Activated CD8-positive, alpha-beta memory T cell treated with anti-CD3 and anti-CD28 coated beads, Interleukin-2, amount 50 U/mL, for 24 hours (primary cell): Measurements from ENCODE around the gene ADGRB3.
"Not testable (repeated sequence)": the region's sequence is repeated elsewhere in the genome, so short reads cannot be mapped to it uniquely, and the experiment has no call there.

ENCODE experiments used
- DNase-seq: peaks from one replicate; pipeline ENCODE4 v3.0.0-alpha.2; 2020; ENCODE audit errors: extremely low read depth

The ADGRB3 gene

GRCh38 chr6:68941345-68941744, 306.3 kb downstream of the ADGRB3 start:
- no peak for DNase-seq

GRCh38 chr6:68947721-68948120, 312.6 kb downstream of the ADGRB3 start:
- no peak for DNase-seq

GRCh38 chr6:68951270-68951669, 316.2 kb downstream of the ADGRB3 start:
- DNase-seq = no peak

GRCh38 chr6:68958327-68958726, 323.2 kb downstream of the ADGRB3 start:
- DNase-seq = no peak

DNA sequence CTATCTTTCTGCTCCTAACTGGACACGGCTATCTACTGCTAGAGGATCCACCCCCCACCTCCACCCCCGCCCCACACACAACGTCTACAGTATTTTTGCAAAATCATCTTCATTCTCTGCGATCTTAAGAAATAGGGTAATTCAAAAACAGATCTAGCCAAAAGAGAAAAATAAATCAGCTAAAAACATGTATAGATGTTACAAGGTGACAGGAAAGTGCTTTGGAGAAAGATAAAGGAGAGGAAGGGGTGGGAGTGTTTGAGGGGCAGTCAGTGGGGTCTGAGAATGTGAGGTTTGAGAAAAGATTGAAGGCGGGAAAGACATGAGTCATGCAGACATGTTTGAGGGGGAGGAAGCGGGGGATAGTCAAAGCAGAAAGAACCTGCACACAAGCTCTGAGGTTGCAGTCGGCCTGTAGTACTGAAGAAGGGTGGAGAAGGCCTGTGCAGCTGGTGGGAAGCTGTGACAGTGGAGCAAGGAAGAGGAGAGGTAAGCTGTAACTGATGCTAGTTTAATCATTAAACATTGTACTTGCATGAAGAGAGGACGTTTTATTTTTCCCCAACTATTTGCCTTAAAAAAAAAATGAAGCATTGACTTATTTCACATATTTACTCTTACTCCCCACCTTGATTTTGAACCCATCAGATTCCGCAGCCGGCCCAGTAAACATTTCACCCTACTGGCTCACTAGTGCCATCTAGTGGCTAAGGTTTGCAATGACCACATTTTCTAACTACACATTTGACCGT, 332.6 kb downstream of the ADGRB3 start:
- peak; percentile 2 for DNase-seq

DNA sequence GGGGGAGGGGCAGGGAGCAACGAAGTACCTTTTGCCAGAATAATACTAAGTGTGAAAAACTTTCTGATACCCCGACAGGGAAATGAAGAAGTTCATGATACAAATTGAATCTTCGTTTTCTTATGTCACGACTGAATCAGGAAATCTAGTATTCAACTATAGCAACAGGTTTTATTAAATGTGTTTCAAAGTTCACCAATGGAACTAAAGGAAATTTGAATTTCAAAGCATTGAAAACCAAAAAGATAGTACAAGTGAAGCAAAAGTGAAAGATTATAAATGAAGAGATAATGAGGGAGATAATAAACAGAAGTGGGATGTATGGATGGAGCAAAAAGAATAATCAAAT, 333.2 kb downstream of the ADGRB3 start:
- no peak for DNase-seq

GRCh38 chr6:68973066-68973465, 338.0 kb downstream of the ADGRB3 start:
- no peak for DNase-seq

DNA sequence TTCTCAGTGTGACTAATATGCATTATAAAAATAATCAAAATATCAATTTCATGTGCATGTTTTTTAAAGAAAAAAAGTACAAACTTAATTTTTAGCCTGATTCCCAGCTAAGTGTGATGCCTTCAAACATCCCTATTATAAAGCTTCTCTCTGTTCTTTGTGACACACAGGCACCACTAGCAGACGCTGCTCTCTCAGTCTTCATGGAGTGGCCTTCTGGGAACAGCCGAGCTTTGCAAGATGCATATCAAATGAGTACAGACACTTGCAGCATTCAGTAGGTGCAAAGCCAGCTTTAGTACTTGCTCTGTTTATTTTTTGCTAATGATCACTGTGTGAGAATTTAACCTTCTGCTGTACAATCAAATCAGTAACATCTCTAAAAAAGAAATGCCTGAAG, 340.0 kb downstream of the ADGRB3 start:
- no peak for DNase-seq

DNA sequence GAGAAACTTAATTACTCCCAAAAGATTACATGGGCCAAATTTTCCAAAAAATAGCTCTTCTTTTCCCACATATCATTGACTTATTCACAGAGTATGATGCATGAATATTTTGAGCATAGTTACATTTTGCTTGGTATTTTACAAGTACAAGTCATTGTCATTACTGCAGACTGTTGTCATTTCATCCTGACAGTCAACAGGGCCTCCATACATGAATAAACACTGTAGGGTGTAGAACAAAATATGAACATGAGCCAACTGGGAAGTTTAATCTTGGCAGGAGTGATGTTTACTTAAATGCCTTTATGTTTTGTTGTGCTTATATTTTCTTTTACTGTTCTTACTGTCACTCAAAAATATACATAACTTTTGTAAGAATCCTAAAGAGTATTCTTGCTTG, 340.7 kb downstream of the ADGRB3 start:
- DNase-seq = no peak

DNA sequence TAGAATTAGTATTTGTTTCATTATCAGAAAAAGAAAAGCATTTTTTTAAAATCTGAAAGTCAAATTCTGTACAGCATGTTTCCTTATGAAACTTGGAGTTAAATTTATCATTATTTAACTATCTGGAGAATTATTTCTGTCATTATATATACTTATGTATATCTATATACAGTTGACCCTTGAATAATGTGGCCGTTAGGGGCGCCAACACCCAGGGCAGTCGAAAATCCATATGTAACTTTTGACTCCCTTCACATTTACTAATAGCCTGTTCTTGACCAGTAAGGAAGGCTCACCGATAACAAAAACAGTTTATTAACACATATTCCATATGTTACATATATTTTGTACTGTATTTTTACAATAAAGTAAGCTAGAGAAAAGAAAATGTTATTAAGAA, 341.2 kb downstream of the ADGRB3 start:
- DNase-seq = no peak

DNA sequence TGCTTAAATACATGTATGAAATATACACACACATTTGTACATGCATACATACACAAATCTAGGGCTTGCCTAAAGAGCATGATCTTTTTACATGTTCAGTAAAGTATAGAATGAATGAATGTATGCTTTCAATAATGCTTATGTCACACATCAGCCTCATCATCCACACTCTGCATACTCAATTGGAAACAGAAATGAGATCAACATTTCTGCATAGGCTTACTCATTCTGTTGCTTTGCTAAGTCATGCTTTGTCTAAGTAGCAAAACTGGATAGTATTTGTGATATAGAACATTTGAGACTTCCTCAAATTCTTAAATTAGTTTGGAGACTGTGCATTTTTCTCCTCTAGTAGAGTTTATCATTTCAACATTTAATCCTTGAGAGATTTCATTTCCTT, 343.3 kb downstream of the ADGRB3 start:
- DNase-seq = no peak

GRCh38 chr6:68981668-68982067, 346.6 kb downstream of the ADGRB3 start:
- DNase-seq = not testable (repeated sequence)

DNA sequence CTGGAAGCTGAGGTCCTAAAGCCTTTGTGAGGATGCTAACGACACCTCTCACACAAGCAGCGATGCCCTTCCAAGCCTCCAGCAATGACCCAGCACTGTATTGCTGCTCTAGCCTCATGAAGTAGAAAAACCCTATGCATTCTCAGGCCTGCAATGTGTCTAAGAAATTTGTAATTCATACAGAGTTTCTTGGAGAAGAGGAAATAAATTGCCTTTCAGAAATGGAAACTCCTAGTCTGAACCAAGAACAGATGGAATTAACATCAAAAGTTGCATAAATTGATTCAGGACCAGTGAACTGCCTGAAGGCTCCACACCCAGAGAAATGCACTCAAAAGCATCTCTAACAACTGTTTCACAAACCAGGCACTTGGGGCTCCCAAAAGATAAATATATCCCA, 353.6 kb downstream of the ADGRB3 start:
- no peak for DNase-seq

DNA sequence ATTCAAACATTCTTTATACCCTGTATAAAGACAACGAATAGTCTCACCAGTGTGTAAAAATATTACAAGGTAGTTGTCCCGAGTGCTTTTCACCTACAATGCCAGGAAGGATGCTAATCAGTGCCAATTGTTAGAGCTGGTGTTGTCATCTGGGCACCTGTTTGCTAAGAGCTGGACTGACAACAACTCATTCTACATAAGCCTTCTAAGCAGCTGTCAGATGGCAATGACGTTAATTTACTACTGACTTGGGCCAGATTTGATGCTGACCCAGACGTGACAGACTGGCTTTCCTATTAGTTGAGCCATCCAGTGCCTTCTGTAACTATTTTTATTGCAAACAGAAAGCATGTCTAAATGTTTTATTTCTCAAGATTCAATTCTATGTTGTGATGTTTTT, 355.2 kb downstream of the ADGRB3 start:
- DNase-seq = no peak

DNA sequence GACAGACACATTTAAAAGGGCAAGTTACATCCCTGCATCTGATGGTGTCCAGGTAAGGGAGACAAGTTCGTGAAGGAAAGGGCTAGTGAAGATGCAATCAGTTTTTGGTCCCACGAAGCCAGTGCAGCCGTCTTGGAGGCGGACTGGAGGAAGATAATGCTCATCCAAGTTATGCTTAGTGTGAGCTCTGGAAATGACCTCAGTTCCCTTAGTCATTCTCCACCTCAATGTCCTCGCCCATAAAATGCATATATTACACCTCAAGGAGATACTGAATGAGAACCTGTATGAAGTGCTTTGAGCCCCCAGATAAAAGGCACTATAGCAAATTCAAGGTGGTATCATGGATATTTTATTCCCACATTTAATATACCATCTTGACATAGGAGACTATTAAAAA, 358.8 kb downstream of the ADGRB3 start:
- no peak for DNase-seq

- DNase-seq = no peak
These were observed 359.4 kb downstream of the ADGRB3 start for GRCh38 chr6:68994521-68994920.

DNA sequence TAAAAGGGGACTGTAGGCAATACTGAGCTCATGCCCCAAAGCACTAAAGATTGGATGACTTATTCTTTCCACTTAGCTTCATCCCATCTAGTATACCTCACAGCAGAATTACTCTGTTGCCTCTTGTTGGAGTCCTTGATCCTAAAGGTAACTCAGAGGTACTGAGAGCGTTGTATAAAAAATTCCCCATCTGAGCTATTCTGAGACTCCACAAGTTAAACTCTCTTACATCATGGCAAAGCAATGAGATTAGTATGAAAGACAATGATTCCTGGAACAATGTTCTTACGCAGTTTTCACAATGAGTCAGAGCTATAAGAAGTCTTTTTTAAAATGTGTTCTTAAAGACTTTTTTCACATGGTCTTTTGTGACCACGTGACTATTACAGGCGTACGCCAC, 370.1 kb downstream of the ADGRB3 start:
- no peak for DNase-seq

- DNase-seq = no peak
These were observed 372.7 kb downstream of the ADGRB3 start for GRCh38 chr6:69007781-69008180.

DNA sequence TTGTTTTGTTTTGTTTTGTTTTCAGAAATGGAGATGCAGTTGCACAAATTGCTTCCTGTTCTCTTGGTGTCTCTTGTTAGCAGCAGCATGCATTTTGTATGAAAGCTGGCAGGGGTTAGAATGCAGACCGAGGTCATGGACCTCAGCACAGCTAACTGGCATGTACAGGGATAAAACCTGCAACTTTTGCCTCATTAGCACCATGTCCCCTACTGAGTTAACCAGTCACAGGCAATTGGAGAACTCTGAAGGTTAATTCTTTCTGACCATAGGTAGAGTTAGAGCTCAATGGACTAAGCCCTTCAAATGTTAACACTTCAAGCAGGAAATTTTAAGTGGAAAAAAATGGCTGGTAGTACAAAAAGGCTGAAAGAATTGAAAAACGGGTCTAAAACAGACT, 377.1 kb downstream of the ADGRB3 start:
- DNase-seq = no peak

DNA sequence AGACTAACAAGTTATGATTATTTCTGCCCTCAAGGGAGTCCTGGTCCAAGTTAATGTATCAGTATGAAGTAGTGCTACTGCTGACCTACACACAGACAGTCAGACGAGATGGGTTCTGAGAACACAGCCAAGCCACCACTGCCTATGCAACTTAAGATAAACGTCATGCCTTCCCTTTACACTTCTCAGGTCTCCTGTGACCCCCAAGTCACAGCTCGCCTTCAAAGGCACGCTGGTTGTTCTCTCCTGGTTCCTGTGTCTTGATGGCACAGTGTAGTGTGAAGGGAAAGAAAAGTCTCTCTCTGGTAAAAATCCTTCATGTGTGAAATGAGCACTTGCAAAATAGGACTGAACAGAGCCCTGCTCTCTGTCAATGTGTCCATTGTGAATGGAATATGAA, 377.8 kb downstream of the ADGRB3 start:
- DNase-seq = no peak

DNA sequence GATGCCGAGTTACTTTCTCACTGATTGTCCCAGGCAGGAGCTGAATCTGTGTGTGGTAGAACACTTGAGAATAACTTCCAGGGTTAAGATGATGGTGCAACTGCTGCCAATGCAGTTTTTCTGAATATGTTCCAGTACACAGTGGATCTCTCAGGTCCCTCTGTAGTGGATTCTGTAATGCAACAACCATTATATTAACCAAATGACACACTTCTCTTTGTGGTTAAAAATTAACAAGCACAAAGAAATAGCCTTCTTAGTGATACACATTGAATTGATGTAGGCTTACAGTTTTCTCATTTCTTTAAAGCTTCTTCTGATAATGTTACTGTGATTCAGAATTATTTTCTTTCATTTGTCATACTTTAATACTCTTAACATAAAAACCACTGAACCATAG, 383.8 kb downstream of the ADGRB3 start:
- no peak for DNase-seq

DNA sequence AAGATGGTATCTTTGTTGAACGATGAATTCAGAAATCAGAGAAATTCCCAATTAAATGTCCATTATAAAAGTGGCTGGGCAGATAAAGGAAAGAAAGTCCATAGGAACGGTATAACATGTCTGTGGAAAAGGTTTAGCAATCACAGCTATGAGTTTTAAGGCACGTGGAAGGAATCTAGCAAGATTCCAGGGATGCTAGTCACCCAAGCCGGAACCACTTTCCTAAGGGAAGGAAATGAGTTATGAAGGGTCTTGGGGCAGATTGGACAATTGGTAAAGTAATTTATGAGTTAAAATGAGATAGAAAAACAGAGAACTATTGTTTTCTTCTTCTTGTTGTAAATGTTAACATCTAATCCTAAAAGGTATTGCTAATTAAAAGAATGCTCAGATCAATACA, 384.8 kb downstream of the ADGRB3 start:
- no peak for DNase-seq

DNA sequence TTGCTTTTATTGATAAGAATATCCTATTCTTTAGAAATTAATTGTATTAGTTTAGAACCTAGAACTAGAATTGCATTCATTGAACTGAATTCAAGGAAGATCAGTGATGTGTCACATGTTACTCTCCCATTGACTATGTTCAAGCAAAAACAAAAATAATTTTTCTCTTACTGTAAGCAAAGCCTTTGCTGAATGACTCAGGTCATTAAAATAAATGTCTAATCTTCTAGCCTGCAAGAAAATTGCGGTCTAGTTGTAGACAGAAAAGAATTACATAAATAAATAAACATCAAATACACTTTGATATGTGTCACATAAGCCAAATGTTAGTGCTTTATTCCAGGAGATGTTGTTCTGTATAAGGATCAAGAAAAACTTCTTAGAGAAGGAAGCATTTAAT, 387.9 kb downstream of the ADGRB3 start:
- no peak for DNase-seq

DNA sequence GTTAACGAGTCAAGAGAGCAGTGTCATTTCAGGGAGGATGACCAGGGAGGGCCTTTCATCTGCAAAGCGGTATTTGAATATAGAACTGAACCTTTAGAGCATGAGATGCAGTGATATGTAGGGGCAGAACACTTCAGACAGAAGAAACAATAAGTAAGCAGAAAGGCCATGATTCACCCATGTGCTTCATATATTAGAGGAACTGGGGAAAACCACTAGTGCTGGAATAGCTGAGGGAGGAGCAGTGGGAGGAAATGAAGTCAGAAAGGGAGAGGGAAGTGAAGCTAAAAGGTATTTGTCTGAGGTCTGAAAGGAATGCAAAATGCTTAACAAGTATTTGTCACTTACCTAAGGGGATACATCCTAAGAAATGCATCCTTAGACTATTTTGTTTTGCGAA, 391.2 kb downstream of the ADGRB3 start:
- no peak for DNase-seq
